MM.1S (cell line): ENCODE results near the gene TSPAN15.

ENCODE experiments used
- DNase-seq: peaks from one replicate; pipeline ENCODE4 v3.0.0-alpha.2; 2015
- H2AFZ ChIP-seq: fragments of 300-600 bp; sonication (generic); 2 replicates; pipeline ENCODE4 v1.6.0; 2016; ENCODE audit warnings: antibody characterized with exemption, low read length
- H3F3A ChIP-seq: fragments of 300-600 bp; sonication (generic); 2 replicates; pipeline ENCODE4 v1.6.1; 2016; ENCODE audit warnings: mild to moderate bottlenecking, antibody characterized with exemption, low read length, moderate library complexity, mixed read lengths; ENCODE audit not compliant: insufficient read depth
- H3K27ac ChIP-seq: fragments of 300-600 bp; sonication (generic); 2 replicates; pipeline ENCODE4 v1.5.1; 2016; ENCODE audit warnings: mild to moderate bottlenecking, low read length
- H3K27me3 ChIP-seq: fragments of 300-600 bp; sonication (generic); replicated peaks from 2 replicates; pipeline ENCODE4 v1.6.0; 2016; ENCODE audit warnings: low read length; ENCODE audit not compliant: insufficient read depth
- H3K36me3 ChIP-seq: fragments of 300-600 bp; sonication (generic); replicated peaks from 2 replicates; pipeline ENCODE4 v1.6.1; 2016; ENCODE audit warnings: mild to moderate bottlenecking, low read length, mixed read lengths; ENCODE audit not compliant: insufficient read depth
- H3K4me1 ChIP-seq: fragments of 300-600 bp; sonication (generic); 2 replicates; pipeline ENCODE4 v1.6.1; 2016; ENCODE audit warnings: low read length, mixed read lengths
- H3K4me2 ChIP-seq: fragments of 300-600 bp; sonication (generic); 2 replicates; pipeline ENCODE4 v1.6.0; 2016; ENCODE audit warnings: low read depth, low read length
- H3K4me3 ChIP-seq: fragments of 300-600 bp; sonication (generic); 2 replicates; pipeline ENCODE4 v1.5.1; 2016; ENCODE audit warnings: low read length, mixed read lengths
- H3K79me2 ChIP-seq: fragments of 300-600 bp; sonication (generic); 2 replicates; pipeline ENCODE4 v1.6.1; 2016; ENCODE audit warnings: mixed run types, low read length, mixed read lengths
- H3K9ac ChIP-seq: fragments of 300-600 bp; sonication (generic); 2 replicates; pipeline ENCODE4 v1.6.1; 2016; ENCODE audit warnings: low read length, mixed read lengths
- H3K9me2 ChIP-seq: fragments of 300-600 bp; sonication (generic); replicated peaks from 2 replicates; pipeline ENCODE4 v1.6.1; 2016; ENCODE audit warnings: mild to moderate bottlenecking, low read length, mixed read lengths; ENCODE audit not compliant: insufficient read depth
- H3K9me3 ChIP-seq: fragments of 300-600 bp; sonication (generic); replicated peaks from 2 replicates; pipeline ENCODE4 v1.6.1; 2016; ENCODE audit warnings: mild to moderate bottlenecking, low read length, mixed read lengths; ENCODE audit not compliant: insufficient read depth
- H4K20me1 ChIP-seq: fragments of 300-600 bp; sonication (generic); 2 replicates; pipeline ENCODE4 v1.6.1; 2016; ENCODE audit warnings: mild to moderate bottlenecking, low read length, moderate library complexity, mixed read lengths; ENCODE audit not compliant: insufficient read depth
- CTCF ChIP-seq: fragments of 300-600 bp; sonication (generic); IDR thresholded peaks from 2 replicates; pipeline ENCODE4 v1.5.1; 2016; ENCODE audit warnings: antibody characterized with exemption, low read length, mixed read lengths
- EZH2 ChIP-seq: fragments of 300-600 bp; sonication (generic); optimal IDR thresholded peaks from 2 replicates; pipeline ENCODE3; 2017; ENCODE audit warnings: low read depth, mild to moderate bottlenecking, antibody characterized with exemption, low read length, mixed read lengths
- EZH2phosphoT487 ChIP-seq: fragments of 300-600 bp; sonication (generic); IDR thresholded peaks from 2 replicates; pipeline ENCODE4 v1.6.1; 2018; ENCODE audit warnings: antibody characterized with exemption, low read length

The TSPAN15 gene

GRCh38 chr10:69554611-69555010 lies 103.3 kb downstream of the TSPAN15 start:
- Histone ChIP-seq H3K27me3 (peaks cover 28% of the 10 kb centered on the region), H3K27ac (no peak overlapping the region), H3F3A (no peaks in the 10 kb centered on the region), H3K9me3 (no peaks in the 10 kb centered on the region), H2AFZ (no peak overlapping the region), H3K9ac (no peak overlapping the region), H3K36me3 (no peaks in the 10 kb centered on the region), H3K79me2 (no peaks in the 10 kb centered on the region), H3K4me1 (no peaks in the 10 kb centered on the region), H3K4me3 (no peak overlapping the region), H3K4me2 (no peak overlapping the region), H4K20me1 (no peaks in the 10 kb centered on the region), H3K9me2 (no peaks in the 10 kb centered on the region)
- TF ChIP-seq EZH2 (no peak), EZH2phosphoT487 (no peak), CTCF (no peak)
- DNase-seq: no peak
